CD4-positive, alpha-beta memory T cell (primary cell): ENCODE measurements around the gene XPO5. TPM values are rescaled to one million over a fixed set of nuclear protein-coding genes. Genes with fewer than 3 reads are reported as not detected.
A peak's percentile ranks its signal among the peaks of the same experiment; 100 is the strongest.
"Not testable (repeated sequence)": the region's sequence is repeated elsewhere in the genome, so short reads cannot be mapped to it uniquely, and the experiment has no call there.

ENCODE experiments used
- CTCF ChIA-PET: fragments of 350-600 bp; sonication (Branson Sonifier 250); formaldehyde crosslinking; loops from one replicate; lab custom pipeline; 2021; ENCODE audit warnings: inconsistent platforms; ENCODE audit not compliant: partially characterized antibody; lab: Charles Lee
- POLR2A ChIA-PET: fragments of 350-600 bp; sonication (Branson Sonifier 250); formaldehyde crosslinking; loops from one replicate; lab custom pipeline; 2021; ENCODE audit not compliant: partially characterized antibody; lab: Charles Lee
- DNase-seq, 5 donors: peaks; one replicate each; pipeline versions ENCODE4 v3.0.0 to v3.0.0-alpha.2; 2020 to 2022; ENCODE audit warnings: mixed read lengths in 1 of 5
- H3K27ac ChIP-seq: one replicate; pipeline ENCODE4 v1.7.0; 2013; ENCODE audit warnings: low read depth, low read length
- H3K27me3 ChIP-seq: 2 replicates; pipeline ENCODE4 v1.7.0; 2013; ENCODE audit warnings: mild to moderate bottlenecking, low read length, moderate library complexity; ENCODE audit not compliant: insufficient read depth
- H3K36me3 ChIP-seq: 2 replicates; pipeline ENCODE4 v1.7.0; 2013; ENCODE audit warnings: mild to moderate bottlenecking, low read length, moderate library complexity; ENCODE audit not compliant: insufficient read depth
- H3K4me1 ChIP-seq: 2 replicates; pipeline ENCODE4 v1.7.0; 2013; ENCODE audit warnings: mild to moderate bottlenecking, low read length, moderate library complexity; ENCODE audit not compliant: insufficient read depth
- H3K4me3 ChIP-seq, 2 donors: one replicate each; pipeline ENCODE4 v1.7.0; 2013; ENCODE audit warnings: low read length in 2 of 2, mild to moderate bottlenecking in 1 of 2
- H3K9me3 ChIP-seq, 2 donors: one replicate each; pipeline ENCODE4 v1.7.0; 2013; ENCODE audit warnings: low read length in 2 of 2, control low read depth in 1 of 2; ENCODE audit not compliant: control insufficient read depth in 1 of 2
- H3K27ac Mint-ChIP-seq, 7 donors: one replicate each; pipeline ENCODE4 v1.8.0; 2020 to 2021; ENCODE audit warnings: mixed read lengths in 7 of 7, mild to moderate bottlenecking in 6 of 7, inconsistent platforms in 3 of 7, moderate library complexity in 3 of 7
- H3K27me3 Mint-ChIP-seq, 2 donors: one replicate each; pipeline ENCODE4 v1.8.0; 2020 to 2021; ENCODE audit warnings: mixed read lengths in 2 of 2
- H3K36me3 Mint-ChIP-seq, 2 donors: one replicate each; pipeline ENCODE4 v1.8.0; 2020 to 2021; ENCODE audit warnings: mixed read lengths in 2 of 2, inconsistent platforms in 1 of 2, mild to moderate bottlenecking in 1 of 2
- H3K4me1 Mint-ChIP-seq, 4 donors: one replicate each; pipeline ENCODE4 v1.8.0; 2020 to 2021; ENCODE audit warnings: mixed read lengths in 4 of 4, mild to moderate bottlenecking in 1 of 4
- H3K4me3 Mint-ChIP-seq, 8 donors: one replicate each; pipeline ENCODE4 v1.8.0; 2020 to 2021; ENCODE audit warnings: mixed read lengths in 8 of 8, mild to moderate bottlenecking in 7 of 8, moderate library complexity in 6 of 8, inconsistent platforms in 3 of 8
- H3K9me3 Mint-ChIP-seq, 8 donors: one replicate each; pipeline ENCODE4 v1.8.0; 2020 to 2021; ENCODE audit warnings: mixed read lengths in 8 of 8, mild to moderate bottlenecking in 5 of 8, inconsistent platforms in 3 of 8, moderate library complexity in 1 of 8
- intact Hi-C: fragments of 100-400 bp; cut with micrococcal nuclease; formaldehyde crosslinking; loops from one replicate; pipeline ENCODE4 v1.15.1; 2023
- polyA plus RNA-seq, 2 donors: library from polyadenylated mRNA; unstranded; fragments of 300-500 nt; fragmentation: Illumina TruSeq; gene quantifications; one replicate each; pipeline ENCODE4 v1.2.3, GENCODE V29; 2021
- total RNA-seq, 2 experiments: library from RNA; stranded (reverse); gene quantifications; one replicate each; pipeline ENCODE4 v1.2.3, GENCODE V29; 2021

The XPO5 gene
- total and polyA plus RNA-seq, 4 experiments from 2014 or later, result 5.2 to 43.4 (median 26.5) TPM

DNA sequence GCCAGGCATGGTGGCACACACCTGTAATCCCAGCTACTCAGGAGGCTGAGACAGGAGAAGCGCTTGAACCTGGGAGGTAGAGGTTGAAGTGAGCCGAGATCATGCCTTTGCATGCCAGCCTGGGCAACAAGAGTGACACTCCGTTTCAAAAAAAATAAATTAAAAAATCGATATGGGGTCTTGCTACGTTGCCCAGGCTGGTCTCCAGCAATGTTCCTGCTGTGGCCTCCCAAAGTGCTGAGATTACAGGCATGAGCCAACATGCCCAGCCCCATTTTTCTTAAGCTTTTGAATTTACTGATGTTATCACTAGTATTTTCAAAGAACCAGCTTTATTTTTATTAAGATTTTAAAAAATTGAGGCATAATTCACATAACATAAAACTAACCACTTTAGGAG, 35.3 kb downstream of the XPO5 start:
- Histone ChIP-seq H3K36me3 (peaks cover 24% of the 10 kb centered on the region), H3K4me1 (no peaks in the 10 kb centered on the region), H3K9me3 (no peaks in the 10 kb centered on the region), H3K4me3 (no peak overlapping the region), H3K27ac (no peak overlapping the region), H3K27me3 (no peaks in the 10 kb centered on the region)
- Mint-ChIP-seq H3K4me1 (peaks cover 0 to 3% (median 2%) of the 10 kb centered on the region in 4 donors), H3K27me3 (no peaks in the 10 kb centered on the region), H3K4me3 (no peak overlapping the region), H3K27ac (no peak overlapping the region), H3K36me3 (peaks cover 27 to 41% of the 10 kb centered on the region in 2 donors), H3K9me3 (no peaks in the 10 kb centered on the region)
- DNase-seq, result no peak
- POLR2A ChIA-PET, result no interaction called here
- CTCF ChIA-PET, result no interaction called here
- intact Hi-C loops, result no loop called here

DNA sequence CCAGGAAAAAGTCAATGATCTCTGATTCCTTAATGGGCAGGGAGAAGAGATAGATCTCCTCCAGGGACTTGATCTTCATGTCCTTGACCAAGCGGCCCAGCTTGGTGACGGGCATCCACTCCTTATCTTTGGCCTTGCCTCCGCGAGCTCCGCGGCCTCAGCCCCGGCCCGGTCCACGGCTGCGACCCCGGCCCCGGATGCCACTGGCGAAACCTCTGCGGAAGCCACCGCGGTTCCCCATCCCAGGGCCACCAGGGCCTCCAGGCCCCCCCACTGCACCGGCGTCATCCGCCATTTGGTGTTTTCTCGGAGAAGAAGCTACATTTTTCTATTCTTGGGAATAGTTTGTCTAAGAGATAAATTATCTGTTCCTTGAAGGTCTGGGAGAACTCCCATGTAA, 36.4 kb downstream of the XPO5 start:
- H3K36me3 ChIP-seq, result peaks cover 18% of the 10 kb centered on the region
- DNase-seq, POLR2A ChIA-PET, H3K9me3 Mint-ChIP-seq, H3K27me3 ChIP-seq, H3K9me3 ChIP-seq, H3K4me1 Mint-ChIP-seq, H3K4me3 Mint-ChIP-seq, H3K27me3 Mint-ChIP-seq, H3K27ac Mint-ChIP-seq, H3K4me1 ChIP-seq, CTCF ChIA-PET, H3K4me3 ChIP-seq, intact Hi-C loops, H3K27ac ChIP-seq: not testable (repeated sequence)
- peaks cover 27 to 39% of the 10 kb centered on the region in 2 donors for H3K36me3 Mint-ChIP-seq

GRCh38 chr6:43538986-43539385, 36.9 kb downstream of the XPO5 start:
- POLR2A ChIA-PET, H3K4me1 Mint-ChIP-seq, H3K4me3 ChIP-seq, H3K4me3 Mint-ChIP-seq, intact Hi-C loops, CTCF ChIA-PET, DNase-seq, H3K9me3 Mint-ChIP-seq, H3K9me3 ChIP-seq, H3K27ac ChIP-seq, H3K4me1 ChIP-seq, H3K27me3 ChIP-seq, H3K27ac Mint-ChIP-seq, H3K27me3 Mint-ChIP-seq: not testable (repeated sequence)
- H3K36me3 ChIP-seq, result peaks cover 17% of the 10 kb centered on the region
- peaks cover 27 to 39% of the 10 kb centered on the region in 2 donors for H3K36me3 Mint-ChIP-seq

DNA sequence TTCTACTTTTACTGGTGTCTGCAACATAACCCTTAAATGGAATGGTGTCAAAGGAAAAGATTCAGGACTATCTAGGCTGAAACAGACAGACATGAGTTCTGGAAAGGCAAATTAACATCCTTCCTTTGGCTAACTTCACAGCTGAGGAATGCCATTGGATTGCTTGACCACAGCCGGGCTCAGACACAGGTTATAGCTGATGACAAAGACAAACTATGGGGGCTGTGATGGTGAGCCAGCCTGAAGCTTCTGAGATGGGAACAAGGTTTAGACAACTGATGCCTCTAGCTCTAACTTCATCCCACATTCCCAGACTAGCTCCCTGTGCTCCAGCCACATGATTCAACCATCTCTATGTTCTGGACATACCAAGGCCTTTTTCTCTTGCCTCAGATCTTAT, 43.6 kb downstream of the XPO5 start:
- Histone ChIP-seq H3K36me3 (peaks cover 37% of the 10 kb centered on the region), H3K9me3 (no peaks in the 10 kb centered on the region), H3K27me3 (no peaks in the 10 kb centered on the region), H3K27ac (no peak overlapping the region), H3K4me1 (no peaks in the 10 kb centered on the region), H3K4me3 (no peak overlapping the region)
- no peak for DNase-seq
- H3K4me1 Mint-ChIP-seq, result peaks cover 0 to 2% (median 0%) of the 10 kb centered on the region in 4 donors
- H3K9me3 Mint-ChIP-seq, result no peaks in the 10 kb centered on the region
- H3K27me3 Mint-ChIP-seq, result no peaks in the 10 kb centered on the region
- POLR2A ChIA-PET, result interaction anchor here (0.9 to 1.6 kb wide), 2 partner anchors 10 to 15 kb away, joined by 3 to 5 read pairs; partner anchors contain the start of genes POLR1C and YIPF3
- H3K4me3 Mint-ChIP-seq, result no peak overlapping the region
- peaks cover 35 to 56% of the 10 kb centered on the region in 2 donors for H3K36me3 Mint-ChIP-seq
- peak overlapping the region in 4 of 7 donors; percentile 41 to 66 (median 58) for H3K27ac Mint-ChIP-seq
- intact Hi-C loops, result no loop called here
- CTCF ChIA-PET, result no interaction called here

DNA sequence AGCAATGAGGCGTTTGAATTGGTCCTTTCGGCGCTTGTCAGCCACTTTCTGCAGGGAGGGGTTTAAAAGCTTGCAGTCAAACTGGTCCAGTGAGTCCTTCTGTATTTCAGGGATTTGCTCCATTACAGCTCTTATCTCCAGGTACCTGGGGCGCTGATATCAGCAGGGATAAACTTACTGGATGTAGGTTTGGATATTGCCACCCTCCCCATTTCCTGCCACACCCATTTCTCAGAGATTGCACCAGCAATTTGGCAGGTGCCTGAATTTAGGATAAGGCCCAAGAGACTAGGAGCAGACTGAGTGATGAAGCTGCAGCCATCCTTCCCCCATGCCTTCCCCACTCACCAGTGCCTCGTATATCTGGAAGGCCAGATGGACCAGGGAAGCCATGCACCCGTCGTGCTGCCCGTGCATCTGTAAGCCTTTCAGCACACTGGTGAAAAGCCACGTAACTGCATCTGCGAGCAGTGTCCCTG, 51.3 kb downstream of the XPO5 start:
- DNase-seq, result no peak
- Mint-ChIP-seq H3K4me3 (no peak overlapping the region), H3K4me1 (peaks cover 0 to 2% (median under 1%) of the 10 kb centered on the region in 4 donors), H3K36me3 (peaks cover 51 to 93% of the 10 kb centered on the region in 2 donors), H3K27ac (no peak overlapping the region), H3K27me3 (no peaks in the 10 kb centered on the region), H3K9me3 (no peaks in the 10 kb centered on the region)
- no peak overlapping the region for H3K4me3 ChIP-seq
- ChIA-PET CTCF (interaction anchor here (0.6 to 1.2 kb wide), 3 partner anchors 18 to 593 kb away, joined by 3 to 5 read pairs (median 4); no protein-coding TSS in a partner anchor), POLR2A (interaction anchor here (0.9 to 3.0 kb wide), 2 partner anchors 8 to 69 kb away, joined by 4 to 14 read pairs; partner anchors contain the start of genes DLK2, POLR1C and YIPF3)
- H3K36me3 ChIP-seq, result peaks cover 84% of the 10 kb centered on the region
- no peaks in the 10 kb centered on the region for H3K9me3 ChIP-seq
- no peak overlapping the region for H3K27ac ChIP-seq
- H3K4me1 ChIP-seq, result no peaks in the 10 kb centered on the region
- H3K27me3 ChIP-seq, result no peaks in the 10 kb centered on the region
- intact Hi-C loops, result no loop called here

- CTCF ChIA-PET, result no interaction called here
These were observed 52.6 kb downstream of the XPO5 start for GRCh38 chr6:43523284-43523683.

DNA sequence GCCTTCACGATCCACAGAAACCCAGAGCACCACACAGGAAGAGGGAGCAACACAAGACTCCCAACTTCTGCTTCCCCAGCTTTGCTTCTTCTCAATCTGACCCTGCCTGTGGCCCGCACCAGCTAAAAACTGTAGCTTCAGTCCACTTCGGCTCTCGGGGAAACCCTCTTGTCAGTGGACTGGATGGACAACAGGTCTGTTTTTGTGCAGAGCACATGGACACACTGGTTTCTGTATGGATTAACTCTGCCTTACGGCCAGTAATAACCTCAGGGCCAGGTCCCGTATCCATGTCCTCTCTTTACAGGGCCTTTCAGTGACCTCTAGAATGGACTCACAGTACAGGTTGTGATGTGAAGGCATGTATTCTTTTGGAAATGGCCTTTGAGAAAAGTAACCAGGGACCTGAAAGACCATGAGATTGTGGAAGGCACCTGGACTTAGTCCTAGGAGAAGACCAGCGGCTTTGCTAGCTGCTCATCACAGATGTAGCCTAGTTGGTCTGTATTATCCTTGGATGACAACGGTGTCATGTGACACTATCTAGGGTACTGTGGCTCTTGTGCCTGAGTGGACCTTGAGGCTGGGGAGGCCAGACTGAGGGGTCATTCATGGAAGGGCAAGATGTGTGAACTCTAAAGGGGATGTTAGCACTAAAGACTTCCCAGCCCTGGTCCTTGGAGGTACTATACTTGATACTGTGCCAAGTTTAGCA, 53.1 kb downstream of the XPO5 start:
- ChIA-PET CTCF (interaction anchor here (7.5 kb wide), 1 partner anchor 15 kb away, joined by 65 read pairs; the partner anchor contains the start of gene LRRC73), POLR2A (interaction anchor here (1.2 kb wide), 1 partner anchor 9 kb away, joined by 3 read pairs; no protein-coding TSS in a partner anchor)
- intact Hi-C loops, result no loop called here
- peaks cover 17% of the 10 kb centered on the region for H3K4me1 ChIP-seq
- no peak overlapping the region for H3K4me3 Mint-ChIP-seq
- no peaks in the 10 kb centered on the region for H3K27me3 ChIP-seq
- peaks cover 75% of the 10 kb centered on the region for H3K36me3 ChIP-seq
- no peak overlapping the region for H3K4me3 ChIP-seq
- H3K4me1 Mint-ChIP-seq, result peaks cover 0 to 2% (median under 1%) of the 10 kb centered on the region in 4 donors
- H3K36me3 Mint-ChIP-seq, result peaks cover 44 to 79% of the 10 kb centered on the region in 2 donors
- H3K9me3 ChIP-seq, result no peaks in the 10 kb centered on the region
- H3K27ac ChIP-seq, result no peak overlapping the region
- H3K27ac Mint-ChIP-seq, result peak overlapping the region in 3 of 7 donors; percentile 12 to 79 (median 61)
- no peak for DNase-seq
- H3K27me3 Mint-ChIP-seq, result no peaks in the 10 kb centered on the region
- no peaks in the 10 kb centered on the region for H3K9me3 Mint-ChIP-seq

More at GRCh38 chr6:43523284-43523683, 52.6 kb downstream of the XPO5 start:
- Mint-ChIP-seq H3K27ac (peak overlapping the region in 1 of 7 donors; percentile 8), H3K4me1 (peaks cover 0 to 2% (median under 1%) of the 10 kb centered on the region in 4 donors), H3K27me3 (no peaks in the 10 kb centered on the region), H3K36me3 (peaks cover 48 to 85% of the 10 kb centered on the region in 2 donors), H3K9me3 (no peaks in the 10 kb centered on the region), H3K4me3 (no peak overlapping the region)
- no peaks in the 10 kb centered on the region for H3K9me3 ChIP-seq
- POLR2A ChIA-PET, result no interaction called here
- H3K27me3 ChIP-seq, result no peaks in the 10 kb centered on the region
- H3K36me3 ChIP-seq, result peaks cover 81% of the 10 kb centered on the region
- DNase-seq, result no peak
- intact Hi-C loops, result no loop called here
- H3K4me3 ChIP-seq, result no peak overlapping the region
- peaks cover 11% of the 10 kb centered on the region for H3K4me1 ChIP-seq
- no peak overlapping the region for H3K27ac ChIP-seq
